ENCODE measurements around the gene TAGAP. TPM values are rescaled to one million over a fixed set of nuclear protein-coding genes. Genes with fewer than 3 reads are reported as not detected.

The TAGAP gene, protein sequence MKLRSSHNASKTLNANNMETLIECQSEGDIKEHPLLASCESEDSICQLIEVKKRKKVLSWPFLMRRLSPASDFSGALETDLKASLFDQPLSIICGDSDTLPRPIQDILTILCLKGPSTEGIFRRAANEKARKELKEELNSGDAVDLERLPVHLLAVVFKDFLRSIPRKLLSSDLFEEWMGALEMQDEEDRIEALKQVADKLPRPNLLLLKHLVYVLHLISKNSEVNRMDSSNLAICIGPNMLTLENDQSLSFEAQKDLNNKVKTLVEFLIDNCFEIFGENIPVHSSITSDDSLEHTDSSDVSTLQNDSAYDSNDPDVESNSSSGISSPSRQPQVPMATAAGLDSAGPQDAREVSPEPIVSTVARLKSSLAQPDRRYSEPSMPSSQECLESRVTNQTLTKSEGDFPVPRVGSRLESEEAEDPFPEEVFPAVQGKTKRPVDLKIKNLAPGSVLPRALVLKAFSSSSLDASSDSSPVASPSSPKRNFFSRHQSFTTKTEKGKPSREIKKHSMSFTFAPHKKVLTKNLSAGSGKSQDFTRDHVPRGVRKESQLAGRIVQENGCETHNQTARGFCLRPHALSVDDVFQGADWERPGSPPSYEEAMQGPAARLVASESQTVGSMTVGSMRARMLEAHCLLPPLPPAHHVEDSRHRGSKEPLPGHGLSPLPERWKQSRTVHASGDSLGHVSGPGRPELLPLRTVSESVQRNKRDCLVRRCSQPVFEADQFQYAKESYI
- 12.4 and 13.6 TPM in 2 replicates for total RNA-seq (2013; cell fraction: nucleolus; rRNA removed)
- total RNA-seq (2014; rRNA removed) (27.4 and 30.8 TPM in 2 replicates), total RNA-seq (2014; rRNA removed; fragmentation: Illumina TruSeq; extraction: Trizol) (22.7 and 25.2 TPM in 2 replicates), total RNA-seq (2021) (27.2 and 28.8 TPM in 2 replicates), polyA plus RNA-seq (2011; rRNA removed) (12.8 and 15.1 TPM in 2 replicates), polyA plus RNA-seq (2014; fragmentation: Illumina TruSeq; extraction: Trizol) (25.5 and 36.9 TPM in 2 replicates), polyA plus RNA-seq (2014; fragmentation: Nextera tagmentation; extraction: Ambion mirVana) (1 to 10 TPM; 5.3 to 5.4 TPM), polyA plus RNA-seq (2014; rRNA removed) (20.0 and 23.1 TPM in 2 replicates), polyA plus RNA-seq (2016; fragmentation: Nextera tagmentation; extraction: Ambion mirVana) (10 to 100 TPM in 1 of 2 experiments, 1 to 10 TPM in 1; 9.5 to 11.2 TPM), polyA minus RNA-seq (2011; rRNA and poly(A)+ RNA removed) (32.5 and 38.9 TPM in 2 replicates), Bru-seq, nascent RNA (percentile 96 among the genes with signal in this experiment), BruChase-seq, experiment 1, labeled RNA remaining after a 6-hour chase (percentile 57 among the genes with signal in this experiment), BruChase-seq, experiment 2, labeled RNA remaining after a 2-hour chase (percentile 68 among the genes with signal in this experiment)
- polyA plus RNA-seq (2011; ENCODE audit: low read depth): 1.7 TPM
- polyA plus RNA-seq (2011; cell fraction: cytosol; rRNA removed): 12.5 and 13.0 TPM in 2 replicates
- polyA plus RNA-seq (2011; cell fraction: nucleus; rRNA removed): 23.6 and 25.2 TPM in 2 replicates
- polyA plus RNA-seq (2012): 1.5 and 3.0 TPM in 2 replicates
- polyA minus RNA-seq (2011; cell fraction: cytosol; rRNA and poly(A)+ RNA removed): 11.0 and 12.5 TPM in 2 replicates
- 24.4 and 26.3 TPM in 2 replicates for polyA minus RNA-seq (2011; cell fraction: nucleus; rRNA and poly(A)+ RNA removed)
- long read RNA-seq, experiment 1, partial matches to known transcripts: 1 of 5 reads
- long read RNA-seq, experiment 1, other reads (novel, unspliced or antisense): 0 of 5 reads
- long read RNA-seq, experiment 2, transcript TAGAP-202 (8 exons, 1,183 nt): minor isoform, 6 of 54 reads
- long read RNA-seq, experiment 2, transcript TAGAP-203 (10 exons, 3,887 nt): major isoform, 35 of 54 reads
- long read RNA-seq, experiment 2, partial matches to known transcripts: 5 of 54 reads
- long read RNA-seq, experiment 2, other reads (novel, unspliced or antisense): 8 of 54 reads

DNA sequence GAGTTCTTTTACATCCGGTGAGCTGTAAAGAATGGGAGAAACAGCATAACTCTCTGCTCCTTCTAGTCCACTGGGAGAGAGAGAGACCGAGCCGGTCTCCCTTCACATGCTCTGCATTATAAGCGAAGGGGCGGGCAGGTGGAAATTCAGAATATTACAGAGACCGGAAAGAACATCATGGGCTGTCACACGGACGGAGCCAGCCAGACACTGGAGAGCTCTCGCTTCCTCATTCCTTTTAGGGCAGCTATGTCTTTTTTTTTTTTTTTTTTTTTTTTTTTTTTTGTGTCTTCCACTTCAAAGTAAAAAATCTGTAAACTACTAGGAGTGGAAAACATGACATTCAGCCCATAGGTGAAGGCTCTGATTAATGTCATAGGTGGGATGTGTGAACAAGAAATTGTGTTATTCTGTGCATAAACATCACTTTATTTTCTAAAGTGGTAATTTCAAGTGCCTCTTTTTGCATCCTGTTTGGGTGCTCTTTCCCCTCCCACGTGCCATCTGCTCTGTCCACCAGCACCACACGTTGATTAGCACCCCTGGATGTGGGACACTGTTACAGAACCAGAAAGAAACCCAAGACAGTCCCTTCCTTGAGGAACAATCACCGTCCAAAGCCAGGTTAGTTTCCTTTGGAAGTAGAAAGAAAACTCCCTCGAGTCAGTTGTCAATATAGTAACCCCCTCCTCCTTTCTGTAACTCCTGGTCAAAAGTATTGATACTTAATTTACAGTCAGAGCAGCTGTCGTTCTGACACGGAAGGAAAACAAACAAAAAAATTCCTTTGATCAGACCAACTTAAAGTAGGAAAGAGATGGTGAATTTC is at the start of gene TAGAP:
TAGAP (minus strand) TSS at position 93 of the 829 bp plus-strand sequence. CDS start 845 bp downstream, outside the sequence.
- RAD21 ChIA-PET (ENCODE audit: unreplicated experiment): interaction anchor here (0.8 to 9.6 kb wide), 26 partner anchors 8 to 400 kb away, joined by 3 to 298 read pairs (median 6); partner anchors contain the start of genes EZR and RSPH3
- ATAC-seq (peak; percentile 89), FAIRE-seq (peak; percentile 80), DNase-seq (ENCODE audit: low read depth, low spot score) (peak; percentile 63)
- in situ Hi-C loops (cut with MboI) (loop anchor here (5.0 kb wide), 1 partner anchor 62 kb away; no protein-coding TSS in a partner anchor), intact Hi-C loops (cut with micrococcal nuclease; ENCODE audit: unreplicated experiment) (loop anchor here (10.0 kb wide), 1 partner anchor 930 kb away; no protein-coding TSS in a partner anchor)
- peak within 1 kb of the TSS; percentile 50 for H3K27ac ChIP-seq (ENCODE audit: control insufficient read depth, insufficient read depth)
- SMC1A ChIA-PET (ENCODE audit: uncharacterized antibody, unreplicated experiment): interaction anchor here (0.6 to 14.9 kb wide), 20 partner anchors 8 to 176 kb away, joined by 3 to 415 read pairs (median 9); partner anchors contain the start of gene RSPH3
- H3K79me2 ChIP-seq (ENCODE audit: control insufficient read depth, insufficient read depth, low read length): peaks cover 2% of the 10 kb centered on the region; the same call in 1 of the 2 replicates
- no peaks in the 10 kb centered on the region for H4K20me1 ChIP-seq (ENCODE audit: control insufficient read depth, insufficient read depth)
- H3K9ac ChIP-seq (ENCODE audit: control insufficient read depth, insufficient read depth, low read length): peak within 1 kb of the TSS; percentile 61
- WGBS (ENCODE audit: insufficient coverage, insufficient replicate concordance, low lambda C conversion rate, missing lambda C conversion rate): under 1% methylated on average over 15 of the region's 15 CpGs
- CTCF ChIA-PET: interaction anchor here (0.7 to 16.7 kb wide), 17 partner anchors 8 to 339 kb away, joined by 3 to 481 read pairs (median 5); partner anchors contain the start of gene RSPH3
- H3K4me3 ChIP-seq: peak within 1 kb of the TSS; percentile 60
- no peaks in the 10 kb centered on the region for H3K27me3 ChIP-seq (replicated peaks in 1 of 2; ENCODE audit: control insufficient read depth in 2 of 2, insufficient read depth in 2 of 2, low read length in 1 of 2)
- H3K4me1 ChIP-seq (ENCODE audit: control insufficient read depth, insufficient read depth, low read length): peaks cover 26% of the 10 kb centered on the region
- POLR2A ChIA-PET: interaction anchor here (0.6 to 3.3 kb wide), 31 partner anchors 9 to 1718 kb away, joined by 3 to 65 read pairs (median 5); partner anchors contain the start of gene RSPH3
- BruUV-seq (replicated peaks): no TSS peak
- H3K36me3 ChIP-seq (ENCODE audit: control insufficient read depth in 2 of 2, insufficient read depth in 2 of 2, low read length in 1 of 2): peaks cover 7 to 8% of the 10 kb centered on the region in 2 experiments; a peak in 3 of 4 replicates
- peak within 1 kb of the TSS; percentile 28 for H3K4me2 ChIP-seq (ENCODE audit: control insufficient read depth, insufficient read depth)
- peak within 1 kb of the TSS; percentile 68 for H2AFZ ChIP-seq (ENCODE audit: control insufficient read depth, low read depth, low read length)
- no peaks in the 10 kb centered on the region; the same call in 1 of the 3 replicates for H3K9me3 ChIP-seq (replicated peaks; ENCODE audit: control insufficient read depth, insufficient read depth, low read length)
- TF ChIP-seq, protein P1, sequence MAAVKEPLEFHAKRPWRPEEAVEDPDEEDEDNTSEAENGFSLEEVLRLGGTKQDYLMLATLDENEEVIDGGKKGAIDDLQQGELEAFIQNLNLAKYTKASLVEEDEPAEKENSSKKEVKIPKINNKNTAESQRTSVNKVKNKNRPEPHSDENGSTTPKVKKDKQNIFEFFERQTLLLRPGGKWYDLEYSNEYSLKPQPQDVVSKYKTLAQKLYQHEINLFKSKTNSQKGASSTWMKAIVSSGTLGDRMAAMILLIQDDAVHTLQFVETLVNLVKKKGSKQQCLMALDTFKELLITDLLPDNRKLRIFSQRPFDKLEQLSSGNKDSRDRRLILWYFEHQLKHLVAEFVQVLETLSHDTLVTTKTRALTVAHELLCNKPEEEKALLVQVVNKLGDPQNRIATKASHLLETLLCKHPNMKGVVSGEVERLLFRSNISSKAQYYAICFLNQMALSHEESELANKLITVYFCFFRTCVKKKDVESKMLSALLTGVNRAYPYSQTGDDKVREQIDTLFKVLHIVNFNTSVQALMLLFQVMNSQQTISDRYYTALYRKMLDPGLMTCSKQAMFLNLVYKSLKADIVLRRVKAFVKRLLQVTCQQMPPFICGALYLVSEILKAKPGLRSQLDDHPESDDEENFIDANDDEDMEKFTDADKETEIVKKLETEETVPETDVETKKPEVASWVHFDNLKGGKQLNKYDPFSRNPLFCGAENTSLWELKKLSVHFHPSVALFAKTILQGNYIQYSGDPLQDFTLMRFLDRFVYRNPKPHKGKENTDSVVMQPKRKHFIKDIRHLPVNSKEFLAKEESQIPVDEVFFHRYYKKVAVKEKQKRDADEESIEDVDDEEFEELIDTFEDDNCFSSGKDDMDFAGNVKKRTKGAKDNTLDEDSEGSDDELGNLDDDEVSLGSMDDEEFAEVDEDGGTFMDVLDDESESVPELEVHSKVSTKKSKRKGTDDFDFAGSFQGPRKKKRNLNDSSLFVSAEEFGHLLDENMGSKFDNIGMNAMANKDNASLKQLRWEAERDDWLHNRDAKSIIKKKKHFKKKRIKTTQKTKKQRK (IDR thresholded peaks at IDR 0.05; ENCODE audit: low read depth, low read length): no peak
- TF ChIP-seq FOXK2 (IDR thresholded peaks at IDR 0.05) (no peak), POU2F2 (IDR thresholded peaks at IDR 0.05; ENCODE audit: borderline replicate concordance, low read depth, low read length) (peak; percentile 75; the same call in 2 of the 3 replicates), HCFC1 (IDR thresholded peaks at IDR 0.05; ENCODE audit: low read length) (no peak), CBX5 (IDR thresholded peaks at IDR 0.05; ENCODE audit: low read depth) (no peak)
- TF ChIP-seq, protein P2, sequence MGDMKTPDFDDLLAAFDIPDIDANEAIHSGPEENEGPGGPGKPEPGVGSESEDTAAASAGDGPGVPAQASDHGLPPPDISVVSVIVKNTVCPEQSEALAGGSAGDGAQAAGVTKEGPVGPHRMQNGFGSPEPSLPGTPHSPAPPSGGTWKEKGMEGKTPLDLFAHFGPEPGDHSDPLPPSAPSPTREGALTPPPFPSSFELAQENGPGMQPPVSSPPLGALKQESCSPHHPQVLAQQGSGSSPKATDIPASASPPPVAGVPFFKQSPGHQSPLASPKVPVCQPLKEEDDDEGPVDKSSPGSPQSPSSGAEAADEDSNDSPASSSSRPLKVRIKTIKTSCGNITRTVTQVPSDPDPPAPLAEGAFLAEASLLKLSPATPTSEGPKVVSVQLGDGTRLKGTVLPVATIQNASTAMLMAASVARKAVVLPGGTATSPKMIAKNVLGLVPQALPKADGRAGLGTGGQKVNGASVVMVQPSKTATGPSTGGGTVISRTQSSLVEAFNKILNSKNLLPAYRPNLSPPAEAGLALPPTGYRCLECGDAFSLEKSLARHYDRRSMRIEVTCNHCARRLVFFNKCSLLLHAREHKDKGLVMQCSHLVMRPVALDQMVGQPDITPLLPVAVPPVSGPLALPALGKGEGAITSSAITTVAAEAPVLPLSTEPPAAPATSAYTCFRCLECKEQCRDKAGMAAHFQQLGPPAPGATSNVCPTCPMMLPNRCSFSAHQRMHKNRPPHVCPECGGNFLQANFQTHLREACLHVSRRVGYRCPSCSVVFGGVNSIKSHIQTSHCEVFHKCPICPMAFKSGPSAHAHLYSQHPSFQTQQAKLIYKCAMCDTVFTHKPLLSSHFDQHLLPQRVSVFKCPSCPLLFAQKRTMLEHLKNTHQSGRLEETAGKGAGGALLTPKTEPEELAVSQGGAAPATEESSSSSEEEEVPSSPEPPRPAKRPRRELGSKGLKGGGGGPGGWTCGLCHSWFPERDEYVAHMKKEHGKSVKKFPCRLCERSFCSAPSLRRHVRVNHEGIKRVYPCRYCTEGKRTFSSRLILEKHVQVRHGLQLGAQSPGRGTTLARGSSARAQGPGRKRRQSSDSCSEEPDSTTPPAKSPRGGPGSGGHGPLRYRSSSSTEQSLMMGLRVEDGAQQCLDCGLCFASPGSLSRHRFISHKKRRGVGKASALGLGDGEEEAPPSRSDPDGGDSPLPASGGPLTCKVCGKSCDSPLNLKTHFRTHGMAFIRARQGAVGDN (IDR thresholded peaks at IDR 0.05): no peak
